NOMO-1 treated with dmso at 0.1 percent for 144 hours (cell line): ENCODE results near the gene GALR3.

Experiments used
- DNase-seq: peaks from one replicate; lab custom pipeline; 2025; ENCODE audit not compliant: unreplicated experiment; lab: John Stamatoyannopoulos, UW

The GALR3 gene

GRCh38 chr22:37862570-37863325 lies 39.6 kb downstream of the GALR3 start:
- DNase-seq = no peak

GRCh38 chr22:37865510-37865909 lies 42.3 kb downstream of the GALR3 start:
- DNase-seq = no peak

GRCh38 chr22:37870273-37870672 lies 47.1 kb downstream of the GALR3 start:
- no peak for DNase-seq
